Esophagus muscularis mucosa (tissue), 4 donors: ENCODE results near the gene TMEM135.

Source experiments
- CTCF ChIP-seq, 3 experiments: fragments of 200-600 bp in 2 of 3; fragments of 450-650 bp in 1 of 3; sonication (generic) in 2 of 3; IDR thresholded peaks; one replicate each; pipeline ENCODE4 v1.5.1; 2017 to 2019; ENCODE audit warnings: antibody characterized with exemption in 3 of 3, mild to moderate bottlenecking in 2 of 3, moderate library complexity in 1 of 3
- EP300 ChIP-seq: sonication (generic); formaldehyde crosslinking; IDR thresholded peaks from one replicate; pipeline ENCODE4 v1.6.1; 2017; ENCODE audit warnings: antibody characterized with exemption
- POLR2A ChIP-seq: fragments of 450-650 bp; IDR thresholded peaks from one replicate; pipeline ENCODE4 v1.6.1; 2017; ENCODE audit warnings: antibody characterized with exemption, moderate library complexity, mild to moderate bottlenecking, low read depth
- POLR2AphosphoS5 ChIP-seq, 2 donors: sonication (generic); formaldehyde crosslinking; IDR thresholded peaks; one replicate each; pipeline ENCODE4 v1.6.1; 2017; ENCODE audit warnings: antibody characterized with exemption in 2 of 2

GRCh38 chr11:87020764-87021365 lies 16.9 kb upstream of the TMEM135 start:
- TF ChIP-seq POLR2A (no peak), CTCF (IDR thresholded peaks at IDR 0.05) (no peak), POLR2AphosphoS5 (IDR thresholded peaks at IDR 0.05) (no peak), EP300 (no peak)
